COR-L47 (cell line): ENCODE results near the gene SSBP3.
"Not testable (repeated sequence)": the region's sequence is repeated elsewhere in the genome, so short reads cannot be mapped to it uniquely, and the experiment has no call there.

Source experiments
- DNase-seq: peaks from one replicate; lab custom pipeline; 2025; lab: John Stamatoyannopoulos, UW

Gene SSBP3

GRCh38 chr1:54244655-54245054 lies 161.5 kb downstream of the SSBP3 start:
- no peak for DNase-seq

DNA sequence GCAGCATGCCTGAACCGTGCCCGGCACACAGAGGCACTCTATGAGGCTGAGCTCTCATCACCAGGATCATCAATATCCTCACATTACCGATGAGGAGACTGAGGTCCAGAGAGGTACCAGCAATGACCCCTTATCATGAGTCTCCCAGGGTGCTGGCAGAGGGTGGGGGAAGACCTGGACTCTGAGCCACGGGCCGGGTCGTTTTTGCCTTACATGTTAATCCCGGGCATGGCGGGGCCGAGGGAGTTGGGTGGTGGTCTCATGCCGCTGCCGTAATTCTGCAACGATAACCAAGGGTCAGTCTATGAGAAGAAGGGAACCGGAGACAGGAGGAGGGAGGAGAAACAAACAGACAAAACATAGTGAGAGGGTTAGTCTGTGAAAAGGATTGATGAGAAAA lies 163.2 kb downstream of the SSBP3 start:
- no peak for DNase-seq

GRCh38 chr1:54241364-54241763 lies 164.8 kb downstream of the SSBP3 start:
- DNase-seq: no peak

DNA sequence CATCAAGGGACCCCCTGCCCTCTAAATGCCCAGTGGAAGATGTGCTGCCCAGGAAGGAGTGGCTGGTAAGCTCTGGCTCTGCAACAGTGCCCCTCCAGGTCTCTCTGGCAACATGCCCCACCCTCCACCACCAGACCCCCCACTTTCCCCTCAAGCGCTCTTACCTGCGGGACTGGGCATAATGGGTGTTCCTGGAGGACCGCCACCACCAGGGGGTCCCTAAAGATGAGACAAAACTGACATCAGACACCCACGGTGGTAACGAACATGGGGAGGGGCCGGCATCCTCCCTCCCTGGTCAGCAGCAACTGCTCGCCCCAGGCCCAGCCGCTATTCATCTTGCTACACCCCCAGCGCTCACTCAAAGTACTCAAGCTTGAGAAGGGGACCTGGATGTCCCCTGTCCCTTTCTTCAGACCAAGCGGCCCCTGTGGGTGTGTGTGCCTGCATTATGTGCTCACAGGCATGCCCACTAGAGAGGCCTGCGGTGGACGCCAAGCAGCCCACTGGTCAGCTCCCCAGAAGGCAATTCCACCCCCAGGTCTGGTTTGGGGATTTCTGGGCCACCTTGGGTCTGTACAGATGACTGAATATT lies 165.4 kb downstream of the SSBP3 start:
- no peak for DNase-seq

- no peak for DNase-seq
These were observed 166.6 kb downstream of the SSBP3 start for GRCh38 chr1:54239631-54240031.

DNA sequence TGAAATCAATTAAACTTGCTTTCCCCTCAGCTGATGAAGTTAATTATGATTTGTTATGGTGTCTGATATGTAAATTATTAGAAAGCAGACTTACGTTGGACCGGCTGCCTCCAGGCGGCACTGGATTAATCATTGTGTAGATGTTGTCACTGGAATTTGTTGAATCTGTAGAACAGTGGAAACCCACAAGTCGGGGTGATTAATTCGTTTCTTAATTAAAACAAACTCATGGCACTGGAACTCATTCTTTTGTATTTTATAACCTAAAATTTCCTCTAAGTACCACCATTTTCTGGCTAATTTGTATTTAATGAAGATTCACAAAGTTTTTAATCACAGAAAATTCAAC lies 167.2 kb downstream of the SSBP3 start:
- no peak for DNase-seq

DNA sequence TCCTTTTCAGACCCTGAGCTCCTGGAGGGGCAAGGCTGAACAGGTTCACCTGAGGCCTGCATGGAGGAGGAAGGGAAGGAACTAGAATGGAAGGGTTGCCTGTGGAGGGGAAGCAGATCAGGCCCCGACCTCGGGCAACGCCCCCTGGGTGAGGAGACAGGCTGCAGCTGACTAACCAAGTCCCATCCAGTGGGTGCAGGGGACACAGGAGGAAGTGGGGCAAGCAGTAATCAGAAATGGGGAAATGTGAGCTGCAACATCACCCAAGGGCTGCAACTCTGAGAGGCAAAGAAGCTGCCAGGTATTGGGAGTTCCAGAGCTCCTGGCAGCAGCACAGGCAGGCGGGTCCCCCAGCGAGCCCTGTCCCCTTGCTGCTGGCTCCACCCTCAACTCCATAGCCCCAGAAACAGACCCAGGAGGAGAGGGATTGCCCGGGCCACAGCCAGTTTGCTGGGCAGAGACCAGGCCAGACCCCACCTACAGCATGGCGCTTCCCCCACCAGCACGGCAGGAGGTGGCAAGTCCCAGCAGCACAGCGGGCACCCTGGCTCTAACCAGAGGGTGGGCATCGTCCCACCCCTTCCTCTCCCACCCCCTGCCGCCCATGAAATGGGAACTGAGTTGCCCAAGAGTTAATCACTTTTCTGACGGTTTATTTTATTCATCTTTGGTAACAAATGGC lies 167.7 kb downstream of the SSBP3 start:
- no peak for DNase-seq

GRCh38 chr1:54237586-54237985 lies 168.6 kb downstream of the SSBP3 start:
- no peak for DNase-seq

- DNase-seq: no peak
These were observed 171.9 kb downstream of the SSBP3 start for GRCh38 chr1:54234284-54234683.

- DNase-seq: not testable (repeated sequence)
These were observed 173.0 kb downstream of the SSBP3 start for GRCh38 chr1:54233196-54233595.

- DNase-seq: no peak
These were observed 175.5 kb downstream of the SSBP3 start for GRCh38 chr1:54230507-54231339.

- DNase-seq: no peak
These were observed 176.8 kb downstream of the SSBP3 start for GRCh38 chr1:54229281-54229891.

GRCh38 chr1:54228638-54229079 lies 177.5 kb downstream of the SSBP3 start:
- DNase-seq: no peak

GRCh38 chr1:54227891-54228310 lies 178.3 kb downstream of the SSBP3 start:
- DNase-seq: no peak

- no peak for DNase-seq
These were observed 179.0 kb downstream of the SSBP3 start for GRCh38 chr1:54227091-54227602.

DNA sequence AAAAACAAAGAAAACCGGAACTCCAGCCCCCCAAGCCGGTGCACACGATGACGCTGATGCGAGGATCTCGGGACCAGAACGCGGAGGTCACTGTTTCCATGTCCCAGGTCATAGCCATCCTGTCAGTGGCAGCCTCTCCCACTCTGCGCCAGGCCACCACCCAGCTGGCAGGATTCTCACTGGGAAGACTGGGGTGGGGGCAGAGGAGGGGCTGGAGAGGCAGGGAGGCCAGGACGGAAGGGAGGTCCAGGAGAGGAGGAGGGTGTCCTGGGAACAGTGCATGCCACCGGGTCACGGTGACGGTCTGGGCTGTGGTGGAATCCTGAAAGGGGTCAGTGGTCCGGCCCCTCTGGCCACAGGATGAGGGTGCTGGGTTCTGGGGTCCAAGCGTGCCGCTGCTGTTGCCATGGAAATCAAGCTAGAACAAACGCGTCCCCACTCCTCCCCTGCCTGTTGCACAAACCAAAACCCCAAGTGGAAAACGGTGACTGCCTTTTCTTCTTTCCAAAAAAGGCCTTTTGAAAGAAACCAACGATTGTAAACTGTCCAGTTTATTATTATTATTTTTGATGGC lies 180.1 kb downstream of the SSBP3 start:
- no peak for DNase-seq

- no peak for DNase-seq
These were observed 180.8 kb downstream of the SSBP3 start for GRCh38 chr1:54225378-54225777.

GRCh38 chr1:54224233-54224632 lies 182.0 kb downstream of the SSBP3 start:
- no peak for DNase-seq

DNA sequence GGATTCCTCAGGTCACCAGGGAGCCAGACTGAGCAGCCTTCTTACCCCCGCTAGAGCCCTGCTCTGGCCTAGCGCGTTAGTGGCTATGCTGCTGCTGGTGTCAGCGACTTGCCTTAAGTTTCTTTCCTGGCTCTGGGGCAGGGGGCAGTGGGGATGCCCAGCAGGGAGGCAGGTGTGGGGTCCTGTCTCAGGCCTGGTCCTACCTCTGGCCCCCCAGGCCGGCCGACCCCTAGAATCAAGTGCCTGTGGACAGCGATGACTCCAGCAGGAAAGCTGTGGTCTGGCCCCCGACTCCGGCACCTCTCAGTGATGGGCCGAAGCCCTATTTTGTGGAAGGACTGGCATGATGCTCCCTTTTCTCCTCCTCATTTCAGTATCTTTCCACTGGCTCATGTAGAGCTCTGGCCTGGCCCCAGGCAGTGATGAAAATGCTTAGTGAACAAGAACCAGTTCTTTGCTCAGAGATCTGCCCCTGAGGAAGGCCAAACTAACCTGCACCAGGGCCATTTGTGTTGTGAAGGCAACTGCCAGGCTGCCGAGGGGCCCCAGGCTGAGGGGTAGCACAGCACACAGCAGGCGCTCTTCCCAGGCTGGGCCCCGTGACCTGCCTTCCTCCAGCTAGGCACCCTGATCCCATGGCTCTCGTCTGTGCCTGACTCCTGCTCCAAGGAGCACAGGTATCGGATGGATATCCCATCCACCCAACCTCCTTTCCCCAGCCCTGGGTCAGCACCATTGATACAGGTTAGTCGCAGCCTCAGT lies 182.6 kb downstream of the SSBP3 start:
- DNase-seq: no peak

- no peak for DNase-seq
These were observed 183.5 kb downstream of the SSBP3 start for GRCh38 chr1:54222711-54223110.

DNA sequence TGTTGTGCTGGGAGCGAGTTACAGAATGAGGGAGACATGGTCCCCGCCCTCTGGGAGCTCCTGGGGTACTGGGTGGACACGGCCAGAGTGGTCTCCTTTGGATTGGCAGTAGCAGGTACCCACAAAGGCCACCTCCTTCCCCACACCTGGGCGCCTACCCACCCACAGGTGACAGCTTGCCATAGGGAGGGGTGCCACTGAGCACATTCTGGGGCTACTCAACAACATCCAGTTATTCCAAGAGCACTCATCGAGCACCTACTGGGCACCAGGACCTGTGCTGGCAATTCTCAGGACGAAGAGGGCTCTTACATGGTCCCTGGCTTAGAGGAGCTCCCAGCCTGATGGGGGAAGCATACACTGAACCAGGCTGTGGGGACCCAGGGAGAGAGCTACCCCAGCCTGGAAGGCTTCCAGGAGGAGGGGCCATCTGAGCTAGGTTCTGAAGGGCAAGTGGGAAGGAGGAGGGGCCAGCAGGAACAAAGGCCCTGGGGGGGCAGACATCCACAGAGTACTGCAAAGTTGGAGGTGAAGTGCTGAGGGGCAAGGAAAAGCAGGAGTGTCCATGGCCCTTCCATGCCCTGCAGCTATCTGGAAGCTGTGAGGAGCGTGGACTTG lies 184.2 kb downstream of the SSBP3 start:
- no peak for DNase-seq
